NCI-H1417 treated with DMSO at 0.1 percent for 48 hours (cell line): Measurements from ENCODE around the gene SPART.
"Not testable (repeated sequence)": the region's sequence is repeated elsewhere in the genome, so short reads cannot be mapped to it uniquely, and the experiment has no call there.

Experiments used
- DNase-seq: peaks from one replicate; lab custom pipeline; 2025; lab: John Stamatoyannopoulos, UW

Gene SPART

GRCh38 chr13:36354842-36355623 is 8.8 kb upstream of the SPART start:
- DNase-seq = no peak

GRCh38 chr13:36353001-36353400 is 6.8 kb upstream of the SPART start:
- no peak for DNase-seq

DNA sequence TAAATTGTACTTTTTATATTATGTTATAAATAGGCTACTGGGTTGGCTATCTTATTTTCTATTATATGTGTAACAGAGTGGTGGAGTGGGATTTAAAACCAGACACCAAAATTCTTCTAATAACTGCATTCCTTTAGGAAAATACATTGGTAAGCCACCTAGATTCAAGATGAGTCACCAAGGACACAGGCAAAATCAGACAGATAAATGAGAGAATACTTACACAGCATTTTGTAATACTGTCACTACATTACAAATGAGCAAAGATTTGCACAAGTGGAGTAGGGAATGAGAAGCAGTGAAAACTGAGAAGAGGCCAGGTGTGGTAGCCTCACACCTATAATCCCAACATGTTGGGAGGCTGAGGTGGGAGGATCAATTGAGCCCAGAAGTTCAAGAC is 6.2 kb upstream of the SPART start:
- no peak for DNase-seq

DNA sequence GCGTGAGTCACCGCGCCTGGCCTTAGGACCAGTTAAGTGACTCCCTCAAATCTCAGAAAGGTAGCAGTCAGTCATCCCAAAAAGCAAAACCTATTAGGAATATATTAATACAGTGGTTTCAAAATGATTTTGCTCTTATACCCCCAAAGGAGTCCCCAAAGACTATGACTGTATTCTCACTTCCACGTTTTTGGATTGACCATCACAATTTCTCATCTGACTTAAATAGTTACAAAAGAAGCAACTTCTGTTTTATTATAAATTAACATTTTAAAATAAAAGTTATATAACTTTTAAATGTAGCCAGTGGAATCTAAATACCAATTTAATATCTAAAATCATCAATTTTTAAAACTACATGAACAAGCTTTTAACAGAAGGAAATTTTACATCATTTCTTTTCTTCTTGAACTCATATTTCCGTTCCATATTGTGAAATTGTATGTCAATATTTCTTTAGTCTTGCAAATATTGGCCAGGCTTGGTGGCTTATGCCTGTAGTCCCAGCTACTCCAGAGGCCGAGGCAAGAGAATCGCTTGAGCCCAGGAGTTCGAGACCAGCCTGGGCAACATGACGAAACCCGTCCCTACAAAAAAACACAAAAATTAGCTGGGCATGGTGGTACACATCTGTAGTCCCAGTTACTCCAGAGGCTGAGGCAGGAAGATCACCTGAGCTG is 1.5 kb upstream of the SPART start:
- no peak for DNase-seq

DNA sequence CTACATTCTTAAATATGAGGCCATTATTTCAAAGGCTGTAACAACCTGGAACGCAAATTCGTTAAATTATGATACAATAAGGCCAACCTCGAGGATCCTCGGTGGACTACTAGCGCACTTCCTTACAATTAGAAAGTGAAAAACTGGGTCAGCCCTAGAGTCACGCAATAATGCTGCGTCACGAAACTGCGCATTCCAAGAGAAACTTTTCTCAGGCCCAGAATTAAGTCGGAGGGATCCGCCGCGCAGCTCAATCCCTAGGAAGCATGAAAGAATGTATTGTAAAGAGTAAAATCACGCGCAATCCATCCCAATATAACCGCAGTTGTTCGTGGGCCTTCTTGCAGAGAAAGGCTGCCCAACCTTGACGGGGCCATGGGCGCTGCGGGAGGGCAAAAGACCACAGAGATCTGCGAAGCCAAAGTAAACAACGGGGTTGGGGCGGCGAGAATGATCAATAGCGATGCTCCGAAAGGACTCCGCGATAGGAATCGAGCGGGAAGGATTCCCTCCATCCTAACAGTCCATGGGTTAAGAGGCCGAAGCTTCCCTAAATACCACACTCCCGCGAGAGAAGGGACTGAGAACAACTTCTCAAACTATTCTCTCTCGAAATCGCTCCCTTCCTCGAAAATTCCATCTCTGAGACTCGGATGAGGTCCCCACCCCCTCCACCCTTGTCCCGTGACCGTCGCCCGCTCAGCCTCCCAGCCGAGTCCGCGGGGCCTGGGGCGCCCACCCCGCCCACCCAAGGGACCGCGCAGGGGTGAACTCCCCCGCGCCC is 564 bp downstream of the SPART start:
- DNase-seq = no peak

- no peak for DNase-seq
Observed at GRCh38 chr13:36344886-36345437, 1.2 kb downstream of the SPART start.

DNA sequence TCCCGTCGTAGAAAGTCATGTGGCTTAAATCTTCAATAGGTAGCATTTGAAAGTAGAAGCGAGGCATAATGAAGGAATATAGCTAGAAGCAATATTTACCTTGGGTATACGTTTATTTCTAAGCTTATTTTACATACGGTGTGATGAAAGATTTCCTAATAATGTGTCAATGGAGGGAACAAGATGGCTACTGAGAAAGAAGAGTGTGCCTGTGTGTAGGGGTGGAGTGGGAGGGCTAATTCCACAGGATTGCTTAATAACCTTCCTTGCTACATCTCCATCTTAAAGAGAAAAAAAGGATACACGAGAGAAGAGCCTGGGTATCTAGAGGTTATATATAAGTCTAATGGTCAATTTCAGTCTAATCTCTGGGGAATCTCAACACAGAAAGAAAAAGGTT is 2.0 kb downstream of the SPART start:
- no peak for DNase-seq

GRCh38 chr13:36343766-36344165 is 2.4 kb downstream of the SPART start:
- no peak for DNase-seq

DNA sequence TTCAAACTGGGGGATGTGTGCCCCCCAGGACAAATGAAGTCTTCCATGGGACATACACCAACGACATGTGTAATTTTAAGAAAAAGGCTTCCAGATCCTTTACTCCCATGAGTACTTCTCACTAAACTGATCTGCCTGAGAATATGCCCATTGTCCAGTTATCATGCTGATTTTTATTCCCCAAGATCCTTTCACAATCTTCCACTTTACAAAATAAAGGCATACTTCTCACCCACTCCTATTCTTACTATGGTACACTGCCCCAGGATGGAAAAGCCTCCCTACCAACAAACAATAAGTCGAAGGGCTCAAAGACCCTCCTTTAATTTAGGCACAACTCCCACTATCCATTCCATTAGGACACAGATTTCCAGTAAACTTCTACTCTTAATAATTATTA is 3.5 kb downstream of the SPART start:
- DNase-seq = no peak

GRCh38 chr13:36341718-36342117 is 4.5 kb downstream of the SPART start:
- DNase-seq = no peak

- DNase-seq = no peak
Observed at GRCh38 chr13:36339600-36340155, 6.5 kb downstream of the SPART start.

- no peak for DNase-seq
Observed at GRCh38 chr13:36337938-36338641, 8.1 kb downstream of the SPART start.

DNA sequence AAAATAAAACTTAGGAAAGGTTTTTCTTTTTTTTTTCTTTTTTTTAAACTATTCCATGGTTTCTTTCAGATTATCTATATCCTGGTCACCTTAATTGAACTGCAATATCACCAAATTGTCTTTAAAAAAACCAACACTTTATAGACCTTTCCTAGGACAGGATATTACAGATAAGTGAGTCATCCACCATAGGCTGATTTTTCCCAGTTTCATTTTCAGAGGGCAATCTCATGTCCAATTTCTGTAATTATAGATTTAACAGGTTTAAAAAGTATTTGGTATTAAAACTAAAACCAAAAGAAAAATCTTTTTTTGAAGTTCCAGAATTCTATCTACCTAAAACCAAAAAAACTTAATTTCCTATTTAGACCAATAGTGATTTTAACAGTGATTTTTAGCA is 13.2 kb downstream of the SPART start:
- DNase-seq = no peak

DNA sequence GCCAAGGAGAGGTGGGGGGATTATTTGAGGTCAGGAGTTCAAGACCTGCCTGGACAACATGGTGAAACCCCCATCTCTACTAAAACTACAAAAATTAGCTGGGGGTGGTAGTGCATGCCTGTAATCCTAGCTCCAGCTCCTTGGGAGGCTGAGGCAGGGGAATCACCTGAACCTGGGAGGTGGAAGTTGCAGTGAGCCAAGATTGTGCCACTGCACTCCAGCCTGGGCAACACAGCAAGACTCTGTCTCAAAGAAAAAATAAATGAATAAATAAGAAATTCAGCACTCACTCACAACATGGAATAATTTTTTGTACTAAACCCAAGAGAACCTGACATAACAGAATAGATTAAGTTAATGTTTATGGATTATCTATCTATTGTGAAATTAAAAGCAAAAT is 13.9 kb downstream of the SPART start:
- DNase-seq = not testable (repeated sequence)

- DNase-seq = no peak
Observed at GRCh38 chr13:36331280-36331679, 14.9 kb downstream of the SPART start.

DNA sequence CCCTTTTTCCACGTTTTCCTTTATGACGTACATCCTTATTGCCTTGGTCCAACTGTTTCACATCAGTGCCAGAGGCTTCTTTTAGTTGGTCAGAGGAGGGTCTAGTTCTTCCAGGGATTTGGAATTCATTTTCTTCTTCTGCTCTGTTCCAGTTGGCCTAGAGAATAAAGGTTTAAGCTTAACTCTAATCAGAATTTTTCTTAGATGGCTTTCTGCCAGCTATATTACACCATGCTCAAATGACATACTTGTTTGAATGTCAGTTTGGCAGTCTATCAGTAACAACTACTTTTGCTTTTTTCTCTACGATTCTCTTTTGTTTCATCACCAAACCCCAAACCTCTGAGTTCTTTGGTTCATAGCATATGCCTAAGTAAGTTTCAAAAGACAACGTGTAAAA is 16.8 kb downstream of the SPART start:
- no peak for DNase-seq

- no peak for DNase-seq
Observed at GRCh38 chr13:36328821-36329220, 17.4 kb downstream of the SPART start.

DNA sequence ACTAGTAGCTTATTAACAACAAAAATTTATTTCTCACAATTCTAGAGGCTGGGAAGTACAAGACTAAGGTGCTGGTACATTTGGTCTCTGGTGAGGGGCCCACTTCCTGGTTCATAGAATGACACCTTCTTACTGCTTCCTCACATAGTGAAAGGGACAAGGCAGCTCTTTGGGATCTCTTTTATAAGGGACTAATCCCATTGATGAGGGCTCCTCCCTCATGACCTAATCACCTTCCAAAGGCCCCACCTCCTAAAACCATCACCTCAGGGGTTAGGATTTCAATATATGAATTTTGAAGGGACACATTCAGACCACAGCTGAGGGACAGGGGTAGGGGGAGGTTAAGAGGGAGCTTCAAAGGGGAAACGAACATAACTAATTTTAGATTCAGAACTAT is 20.3 kb downstream of the SPART start:
- DNase-seq = no peak

DNA sequence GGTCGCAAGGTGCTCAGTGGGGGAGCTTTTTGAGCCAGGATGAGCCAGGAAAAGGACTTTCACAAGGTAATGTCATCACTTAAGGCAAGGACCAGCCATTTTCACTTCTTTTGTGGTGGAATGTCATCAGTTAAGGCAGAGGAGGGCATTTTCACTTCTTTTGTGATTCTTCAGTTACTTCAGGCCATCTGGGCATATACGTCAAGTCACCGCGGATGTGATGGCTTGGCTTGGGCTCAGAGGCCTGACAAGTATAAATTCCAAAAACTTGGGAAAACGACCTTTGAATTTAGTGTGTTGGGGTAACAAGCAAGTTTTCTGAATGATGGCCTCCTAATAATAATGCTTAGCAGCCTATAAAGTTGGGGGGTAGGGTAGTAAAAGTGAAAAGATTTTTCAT is 21.3 kb downstream of the SPART start:
- not testable (repeated sequence) for DNase-seq

DNA sequence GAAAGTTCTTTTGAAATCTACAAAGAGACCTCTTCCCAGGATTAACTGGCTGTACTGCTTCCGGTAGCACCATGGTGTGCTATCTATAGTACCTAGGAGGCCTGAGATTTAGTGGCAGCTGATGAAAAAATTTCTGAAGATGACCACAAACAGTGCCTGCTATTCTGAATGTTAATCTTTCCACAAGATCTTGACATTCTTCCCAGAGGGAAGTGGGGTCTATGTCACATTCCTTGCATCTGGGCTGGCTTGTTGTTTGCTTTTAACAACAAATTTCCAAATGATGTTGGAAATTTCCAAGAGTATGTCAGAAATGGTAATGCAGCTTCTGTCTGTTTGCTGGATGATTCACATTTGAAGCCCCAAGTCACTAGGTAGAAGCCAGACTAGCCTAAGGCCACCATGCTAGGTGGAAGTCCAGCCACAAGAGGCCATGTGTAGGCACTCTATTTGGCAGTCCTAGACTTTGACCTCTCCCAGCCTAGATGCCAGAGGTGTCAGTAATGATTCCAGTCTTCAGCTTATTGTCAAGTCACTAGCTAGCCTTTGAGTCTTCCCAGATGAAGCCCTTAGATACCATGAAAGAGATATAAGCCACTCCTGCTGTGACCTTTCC is 22.1 kb downstream of the SPART start:
- DNase-seq = no peak

- no peak for DNase-seq
Observed at GRCh38 chr13:36323408-36323807, 22.8 kb downstream of the SPART start.
